ENCODE measurements around the gene SPATA22. TPM values are rescaled to one million over a fixed set of nuclear protein-coding genes. Genes with fewer than 3 reads are reported as not detected.

Gene SPATA22
- total and polyA plus RNA-seq, 2 experiments from 2014 or later, result not detected

GRCh38 chr17:3510090-3510489 lies 38.5 kb upstream of the SPATA22 start:
- no peak overlapping the region for H3K27ac ChIP-seq (ENCODE audit: low read depth)
- H2AFZ ChIP-seq, result no peak overlapping the region
- no peaks in the 10 kb centered on the region; the same call in 1 of the 2 replicates for H3K36me3 ChIP-seq (ENCODE audit: insufficient read depth)
- H3K27me3 ChIP-seq (ENCODE audit: insufficient read depth), result no peaks in the 10 kb centered on the region
- DNase-seq (ENCODE audit: low spot score), result peak; percentile 32
- H3K4me2 ChIP-seq, result peak overlapping the region; percentile 27; the same call in 1 of the 2 replicates
- H3K4me3 ChIP-seq, result no peak overlapping the region
- Mint-ChIP-seq H3K36me3 (ENCODE audit: low read depth) (no peaks in the 10 kb centered on the region), H3K9me3 (peaks cover 6% of the 10 kb centered on the region; the same call in 2 of the 3 replicates), H3K4me3 (no peak overlapping the region), H3K27me3 (ENCODE audit: insufficient read depth, low read depth, poor library complexity) (peaks cover 29% of the 10 kb centered on the region), H3K4me1 (peaks cover 36% of the 10 kb centered on the region), H3K27ac (no peak overlapping the region)
- H3K4me1 ChIP-seq (ENCODE audit: insufficient read depth), result peaks cover 28% of the 10 kb centered on the region
- H4K20me1 ChIP-seq (replicated peaks; ENCODE audit: insufficient read depth), result no peaks in the 10 kb centered on the region
- ATAC-seq, result peak; percentile 32
- TF ChIP-seq ZNF114 (CRISPR knock-in tag; IDR thresholded peaks at IDR 0.05), result no peak
- peaks cover 12% of the 10 kb centered on the region for H3K9me2 ChIP-seq (ENCODE audit: insufficient read depth)
- H3K79me2 ChIP-seq (replicated peaks; ENCODE audit: insufficient read depth), result no peaks in the 10 kb centered on the region
- H3F3A ChIP-seq (replicated peaks; ENCODE audit: low read depth), result no peaks in the 10 kb centered on the region

GRCh38 chr17:3507869-3508268 lies 36.2 kb upstream of the SPATA22 start:
- H3K4me1 Mint-ChIP-seq, result peaks cover 28% of the 10 kb centered on the region

GRCh38 chr17:3507071-3507470 lies 35.5 kb upstream of the SPATA22 start:
- no peak overlapping the region for H3K27ac Mint-ChIP-seq
- H3K4me3 ChIP-seq, result no peak overlapping the region
- H4K20me1 ChIP-seq (replicated peaks; ENCODE audit: insufficient read depth), result no peaks in the 10 kb centered on the region
- no peak for ATAC-seq
- no peak overlapping the region for H3K4me2 ChIP-seq
- H3K27ac ChIP-seq (ENCODE audit: low read depth), result no peak overlapping the region
- no peaks in the 10 kb centered on the region for H3K79me2 ChIP-seq (replicated peaks; ENCODE audit: insufficient read depth)
- no peaks in the 10 kb centered on the region for H3K27me3 ChIP-seq (ENCODE audit: insufficient read depth)
- no peaks in the 10 kb centered on the region; the same call in 1 of the 2 replicates for H3K36me3 ChIP-seq (ENCODE audit: insufficient read depth)
- H3K27me3 Mint-ChIP-seq (ENCODE audit: insufficient read depth, low read depth, poor library complexity), result peaks cover 5% of the 10 kb centered on the region
- H3K4me1 ChIP-seq (ENCODE audit: insufficient read depth), result peaks cover 16% of the 10 kb centered on the region
- H3K9me2 ChIP-seq (ENCODE audit: insufficient read depth), result peaks cover 12% of the 10 kb centered on the region
- H2AFZ ChIP-seq, result no peak overlapping the region
- no peaks in the 10 kb centered on the region for H3F3A ChIP-seq (replicated peaks; ENCODE audit: low read depth)
- H3K36me3 Mint-ChIP-seq (ENCODE audit: low read depth), result no peaks in the 10 kb centered on the region
- DNase-seq (ENCODE audit: low spot score), result no peak
- H3K4me3 Mint-ChIP-seq, result no peak overlapping the region
- H3K9me3 Mint-ChIP-seq, result peaks cover 6% of the 10 kb centered on the region; the same call in 2 of the 3 replicates
- peaks cover 20% of the 10 kb centered on the region for H3K4me1 Mint-ChIP-seq
- TF ChIP-seq CREB1 (CRISPR knock-in tag; IDR thresholded peaks at IDR 0.05; ENCODE audit: low read depth) (no peak), REST (IDR thresholded peaks at IDR 0.05; ENCODE audit: unreplicated experiment) (no peak), ZNF114 (CRISPR knock-in tag; IDR thresholded peaks at IDR 0.05) (no peak), JUNB (IDR thresholded peaks at IDR 0.05; ENCODE audit: unreplicated experiment) (no peak), EZH2phosphoT487 (IDR thresholded peaks at IDR 0.05; ENCODE audit: unreplicated experiment) (no peak), ZNF331 (CRISPR knock-in tag; IDR thresholded peaks at IDR 0.05; ENCODE audit: low read depth) (no peak), STAT1 (IDR thresholded peaks at IDR 0.05; ENCODE audit: unreplicated experiment) (no peak), CTCF (conservative IDR thresholded peaks at IDR 0.05; ENCODE audit: low read depth in 2 of 2) (no peak)

More at GRCh38 chr17:3507869-3508268, 36.2 kb upstream of the SPATA22 start:
- H3F3A ChIP-seq (replicated peaks; ENCODE audit: low read depth), result no peaks in the 10 kb centered on the region
- no peak for ATAC-seq
- Mint-ChIP-seq H3K4me3 (no peak overlapping the region), H3K9me3 (peaks cover 6% of the 10 kb centered on the region; the same call in 2 of the 3 replicates), H3K36me3 (ENCODE audit: low read depth) (no peaks in the 10 kb centered on the region), H3K27me3 (ENCODE audit: insufficient read depth, low read depth, poor library complexity) (peaks cover 13% of the 10 kb centered on the region), H3K27ac (no peak overlapping the region)
- H2AFZ ChIP-seq, result no peak overlapping the region
- H3K4me1 ChIP-seq (ENCODE audit: insufficient read depth), result peaks cover 24% of the 10 kb centered on the region
- H3K9me2 ChIP-seq (ENCODE audit: insufficient read depth), result peaks cover 12% of the 10 kb centered on the region
- no peaks in the 10 kb centered on the region; the same call in 1 of the 2 replicates for H3K36me3 ChIP-seq (ENCODE audit: insufficient read depth)
- no peak overlapping the region for H3K27ac ChIP-seq (ENCODE audit: low read depth)
- no peak for DNase-seq (ENCODE audit: low spot score)
- H3K4me2 ChIP-seq, result no peak overlapping the region
- no peak for TF ChIP-seq JUNB (IDR thresholded peaks at IDR 0.05; ENCODE audit: unreplicated experiment)
- TF ChIP-seq NANOG (IDR thresholded peaks at IDR 0.05; ENCODE audit: borderline replicate concordance), result no peak
- TF ChIP-seq CREB1 (CRISPR knock-in tag; IDR thresholded peaks at IDR 0.05; ENCODE audit: low read depth), result no peak
- no peak for TF ChIP-seq ZNF114 (CRISPR knock-in tag; IDR thresholded peaks at IDR 0.05)
- no peak for TF ChIP-seq EZH2 (IDR thresholded peaks at IDR 0.05; ENCODE audit: low read depth, unreplicated experiment)
- no peak for TF ChIP-seq ETS1 (IDR thresholded peaks at IDR 0.05)
- H3K79me2 ChIP-seq (replicated peaks; ENCODE audit: insufficient read depth), result no peaks in the 10 kb centered on the region
- no peaks in the 10 kb centered on the region for H3K27me3 ChIP-seq (ENCODE audit: insufficient read depth)
- no peak overlapping the region for H3K4me3 ChIP-seq
- no peaks in the 10 kb centered on the region for H4K20me1 ChIP-seq (replicated peaks; ENCODE audit: insufficient read depth)

Measured in GM23338 (cell line).